ENCODE measurements around the gene LOX. TPM values are rescaled to one million over a fixed set of nuclear protein-coding genes. Genes with fewer than 3 reads are reported as not detected.

Gene LOX
- total and polyA plus RNA-seq, 11 donors = 1.1 to 23.2 (median 3.3) TPM

DNA sequence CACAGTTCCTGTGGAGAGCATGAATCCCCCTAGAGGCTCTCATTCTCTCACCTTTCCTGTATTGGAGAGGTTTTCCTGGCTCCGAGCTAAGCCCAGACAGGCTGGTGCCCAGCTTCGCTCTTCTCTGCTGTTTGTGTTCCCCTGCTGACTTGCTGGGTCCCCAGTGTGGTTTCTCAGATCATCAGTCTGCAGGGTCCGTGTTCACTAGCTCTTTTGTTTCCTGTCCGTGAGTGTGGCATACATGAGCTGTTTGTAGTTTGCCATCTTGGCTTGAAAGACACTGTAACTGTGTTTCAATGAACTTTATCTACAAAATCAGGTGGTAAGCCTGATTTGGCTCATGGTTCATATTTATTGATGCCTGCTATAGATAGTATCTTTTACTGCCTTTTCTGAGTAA, 23.8 kb downstream of the LOX start:
- Histone ChIP-seq H3K4me1 (no peaks in the 10 kb centered on the region), H3K36me3 (no peaks in the 10 kb centered on the region), H3K27me3 (no peaks in the 10 kb centered on the region), H3K27ac (no peak overlapping the region), H3K4me3 (no peak overlapping the region), H3K9me3 (no peaks in the 10 kb centered on the region)
- TF ChIP-seq, protein P1, sequence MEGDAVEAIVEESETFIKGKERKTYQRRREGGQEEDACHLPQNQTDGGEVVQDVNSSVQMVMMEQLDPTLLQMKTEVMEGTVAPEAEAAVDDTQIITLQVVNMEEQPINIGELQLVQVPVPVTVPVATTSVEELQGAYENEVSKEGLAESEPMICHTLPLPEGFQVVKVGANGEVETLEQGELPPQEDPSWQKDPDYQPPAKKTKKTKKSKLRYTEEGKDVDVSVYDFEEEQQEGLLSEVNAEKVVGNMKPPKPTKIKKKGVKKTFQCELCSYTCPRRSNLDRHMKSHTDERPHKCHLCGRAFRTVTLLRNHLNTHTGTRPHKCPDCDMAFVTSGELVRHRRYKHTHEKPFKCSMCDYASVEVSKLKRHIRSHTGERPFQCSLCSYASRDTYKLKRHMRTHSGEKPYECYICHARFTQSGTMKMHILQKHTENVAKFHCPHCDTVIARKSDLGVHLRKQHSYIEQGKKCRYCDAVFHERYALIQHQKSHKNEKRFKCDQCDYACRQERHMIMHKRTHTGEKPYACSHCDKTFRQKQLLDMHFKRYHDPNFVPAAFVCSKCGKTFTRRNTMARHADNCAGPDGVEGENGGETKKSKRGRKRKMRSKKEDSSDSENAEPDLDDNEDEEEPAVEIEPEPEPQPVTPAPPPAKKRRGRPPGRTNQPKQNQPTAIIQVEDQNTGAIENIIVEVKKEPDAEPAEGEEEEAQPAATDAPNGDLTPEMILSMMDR (IDR thresholded peaks at IDR 0.05) = no peak
- no peak for TF ChIP-seq POLR2A (IDR thresholded peaks at IDR 0.05)
- intact Hi-C loops (cut with DNase I) = no loop called here
- ATAC-seq (no peak), DNase-seq (no peak)
- WGBS, 4 donors = 84 to 91% (median 88%) methylated on average over 4 of the region's 4 CpGs

DNA sequence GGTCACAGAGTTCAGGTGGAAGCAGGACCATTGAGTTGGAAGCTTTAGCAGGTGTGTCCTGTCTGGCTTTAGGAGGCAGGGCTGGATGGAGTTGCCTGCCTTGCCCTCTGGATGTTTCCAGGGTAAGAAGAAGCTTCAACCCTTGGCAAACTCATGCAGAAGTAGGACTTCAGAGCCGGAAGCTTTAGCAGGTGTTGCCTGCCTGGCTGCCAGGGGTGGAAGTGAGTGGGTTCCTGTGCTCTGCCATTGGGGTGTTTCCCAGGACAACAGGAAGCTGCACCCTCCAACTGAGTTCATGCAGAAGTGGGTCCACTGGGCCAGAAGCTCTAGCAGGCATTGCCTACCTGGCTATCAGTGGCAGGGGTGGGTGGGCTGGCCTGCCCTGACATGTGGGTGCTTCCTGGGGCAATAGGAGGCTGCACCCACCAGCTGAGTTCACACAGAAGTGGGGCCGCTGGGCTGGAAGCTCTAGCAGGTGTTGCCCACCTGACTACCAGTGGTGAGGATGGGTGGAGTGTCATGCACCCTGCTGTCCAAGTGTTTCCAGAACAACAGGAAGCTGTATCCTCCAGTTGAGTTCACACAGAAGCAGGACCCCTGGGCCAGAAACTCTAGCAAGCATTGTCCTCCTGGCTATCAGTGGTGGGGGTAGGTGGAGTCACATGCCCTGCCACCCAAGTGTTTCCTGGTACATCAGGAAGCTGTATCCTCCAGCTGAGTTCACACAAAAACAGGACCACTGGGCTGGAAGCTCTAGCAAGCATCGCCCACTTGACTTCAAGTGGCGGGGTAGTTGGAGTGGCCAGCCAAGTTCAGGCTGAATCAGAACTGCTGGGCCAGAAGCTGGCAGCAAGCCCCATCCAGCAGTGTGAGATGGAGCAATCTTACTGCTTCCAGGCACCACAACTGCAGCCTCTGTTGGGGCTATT, 24.6 kb downstream of the LOX start:
- no peaks in the 10 kb centered on the region for H3K27me3 ChIP-seq
- 60 to 84% (median 72%) methylated on average over 2 to 4 of the region's 4 CpGs for WGBS, 4 donors
- no peaks in the 10 kb centered on the region for H3K9me3 ChIP-seq
- ATAC-seq = peak in 1 of 4 donors; percentile 42
- no peaks in the 10 kb centered on the region for H3K36me3 ChIP-seq
- intact Hi-C loops (cut with DNase I) = no loop called here
- H3K4me1 ChIP-seq = no peaks in the 10 kb centered on the region
- DNase-seq = peak in 3 of 5 donors; percentile 15 to 46 (median 31)
- H3K27ac ChIP-seq = no peak overlapping the region
- no peak overlapping the region for H3K4me3 ChIP-seq
- TF ChIP-seq POLR2A (IDR thresholded peaks at IDR 0.05) = no peak

DNA sequence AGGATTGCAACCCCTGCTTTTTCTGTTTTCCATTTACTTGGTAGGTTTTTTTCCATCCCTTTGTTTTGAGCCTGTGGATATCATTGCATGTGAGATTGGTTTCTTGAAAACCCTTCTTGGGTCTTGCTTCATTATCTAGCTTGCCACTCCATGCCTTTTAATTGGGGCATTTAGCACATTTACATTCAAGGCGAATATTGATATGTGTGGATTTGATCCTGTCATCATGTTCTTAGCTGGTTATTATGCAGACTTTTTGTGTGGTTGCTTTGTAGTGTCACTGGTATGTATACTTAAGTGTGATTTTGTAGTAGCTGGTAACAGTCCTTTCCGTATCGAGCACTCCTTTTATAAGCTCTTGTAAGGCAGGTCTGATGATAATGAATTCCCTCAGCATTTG, 26.5 kb downstream of the LOX start:
- no peak for TF ChIP-seq POLR2A (IDR thresholded peaks at IDR 0.05)
- TF ChIP-seq, protein P1 (IDR thresholded peaks at IDR 0.05) = no peak
- WGBS, 4 donors = 80 to 90% (median 87%) methylated on average over 3 of the region's 3 CpGs
- H3K36me3 ChIP-seq = no peaks in the 10 kb centered on the region
- no peaks in the 10 kb centered on the region for H3K4me1 ChIP-seq
- H3K4me3 ChIP-seq = no peak overlapping the region
- intact Hi-C loops (cut with DNase I) = no loop called here
- DNase-seq = no peak
- ATAC-seq = no peak
- H3K27ac ChIP-seq = no peak overlapping the region
- no peaks in the 10 kb centered on the region for H3K9me3 ChIP-seq
- H3K27me3 ChIP-seq = no peaks in the 10 kb centered on the region

DNA sequence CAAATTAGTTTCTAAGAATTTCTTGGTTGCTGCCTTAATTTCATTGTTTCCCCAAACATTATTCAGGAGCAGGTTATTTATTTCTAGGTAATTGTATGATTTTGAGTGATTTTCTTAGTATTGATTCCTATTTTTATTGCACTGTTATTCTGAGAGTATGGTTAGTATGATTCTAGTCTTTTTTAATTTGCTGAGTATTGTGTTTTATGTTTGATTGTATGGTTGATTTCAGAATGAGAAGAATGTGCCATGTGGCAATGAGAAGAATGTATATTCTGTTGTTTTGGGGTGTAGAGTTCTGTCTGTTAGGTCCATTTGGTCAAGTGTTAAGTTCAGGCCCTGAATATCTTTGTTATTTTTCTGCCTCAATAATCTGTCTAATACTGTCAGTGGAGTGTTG, 27.1 kb downstream of the LOX start:
- Histone ChIP-seq H3K4me3 (no peak overlapping the region), H3K27ac (no peak overlapping the region), H3K9me3 (peaks cover 0 to 2% (median 0%) of the 10 kb centered on the region in 12 donors), H3K4me1 (no peaks in the 10 kb centered on the region), H3K27me3 (no peaks in the 10 kb centered on the region), H3K36me3 (no peaks in the 10 kb centered on the region)
- DNase-seq (no peak), ATAC-seq (no peak)
- TF ChIP-seq, protein P1 (IDR thresholded peaks at IDR 0.05) = no peak
- TF ChIP-seq POLR2A (IDR thresholded peaks at IDR 0.05) = no peak
- intact Hi-C loops (cut with DNase I) = no loop called here
